ENCODE data around the gene ARPP19.

- TF ChIP-seq CTCF (IDR thresholded peaks at IDR 0.05; ENCODE audit: poor library complexity, severe bottlenecking) (no peak), REST (IDR thresholded peaks at IDR 0.05; ENCODE audit: borderline replicate concordance) (no peak), POLR2AphosphoS5 (IDR thresholded peaks at IDR 0.05) (no peak), RAD21 (conservative IDR thresholded peaks at IDR 0.05) (no peak), EZH2 (IDR thresholded peaks at IDR 0.05; ENCODE audit: borderline replicate concordance, insufficient read depth, low read length, poor library complexity, severe bottlenecking) (no peak), SMC3 (conservative IDR thresholded peaks at IDR 0.05; ENCODE audit: poor library complexity) (no peak), EP300 (conservative IDR thresholded peaks at IDR 0.05; ENCODE audit: poor library complexity, severe bottlenecking) (no peak)
Observed at GRCh38 chr15:52540374-52541012, 28.3 kb downstream of the ARPP19 start.
